HUES6 (cell line): Measurements from ENCODE around the gene FBN2.

Experiments used
- H3K27ac ChIP-seq: 2 replicates; pipeline ENCODE4 v1.7.0; 2013; ENCODE audit warnings: low read depth, mild to moderate bottlenecking, low read length, inconsistent platforms
- H3K27me3 ChIP-seq: 2 replicates; pipeline ENCODE4 v1.6.1; 2013; ENCODE audit warnings: low read length; ENCODE audit not compliant: control insufficient read depth, insufficient read depth
- H3K36me3 ChIP-seq: 2 replicates; pipeline ENCODE4 v1.6.1; 2013; ENCODE audit warnings: low read length; ENCODE audit not compliant: control insufficient read depth, insufficient read depth
- H3K4me1 ChIP-seq: 2 replicates; pipeline ENCODE4 v1.6.1; 2013; ENCODE audit warnings: low read length; ENCODE audit not compliant: control insufficient read depth, insufficient read depth
- H3K4me3 ChIP-seq: 2 replicates; pipeline ENCODE4 v1.5.1; 2013; ENCODE audit warnings: low read depth, low read length
- H3K9ac ChIP-seq: one replicate; pipeline ENCODE4 v1.6.1; 2013; ENCODE audit warnings: mild to moderate bottlenecking, low read length
- H3K9me3 ChIP-seq: 2 replicates; pipeline ENCODE4 v1.6.1; 2013; ENCODE audit warnings: low read depth, low read length; ENCODE audit not compliant: control insufficient read depth, insufficient read depth

Gene FBN2

GRCh38 chr5:128257076-128257475 lies 281.0 kb downstream of the FBN2 start:
- no peaks in the 10 kb centered on the region for H3K4me1 ChIP-seq
- no peak overlapping the region for H3K27ac ChIP-seq
- no peaks in the 10 kb centered on the region for H3K27me3 ChIP-seq
- H3K9me3 ChIP-seq: peaks cover 4% of the 10 kb centered on the region; the same call in 1 of the 2 replicates
- no peak overlapping the region for H3K9ac ChIP-seq
- no peak overlapping the region for H3K4me3 ChIP-seq
- peaks cover 13% of the 10 kb centered on the region for H3K36me3 ChIP-seq

GRCh38 chr5:128254789-128255188 lies 283.3 kb downstream of the FBN2 start:
- H3K27me3 ChIP-seq: no peaks in the 10 kb centered on the region

GRCh38 chr5:128253880-128254279 lies 284.2 kb downstream of the FBN2 start:
- Histone ChIP-seq H3K4me1 (no peaks in the 10 kb centered on the region), H3K27ac (no peak overlapping the region), H3K27me3 (no peaks in the 10 kb centered on the region), H3K4me3 (no peak overlapping the region), H3K9me3 (peaks cover 4% of the 10 kb centered on the region; the same call in 1 of the 2 replicates), H3K36me3 (peaks cover 5% of the 10 kb centered on the region), H3K9ac (no peak overlapping the region)

More at GRCh38 chr5:128254789-128255188, 283.3 kb downstream of the FBN2 start:
- no peaks in the 10 kb centered on the region for H3K4me1 ChIP-seq
- no peak overlapping the region for H3K4me3 ChIP-seq
- peaks cover 4% of the 10 kb centered on the region; the same call in 1 of the 2 replicates for H3K9me3 ChIP-seq
- H3K9ac ChIP-seq: no peak overlapping the region
- H3K27ac ChIP-seq: no peak overlapping the region
- H3K36me3 ChIP-seq: peaks cover 9% of the 10 kb centered on the region

- no peak overlapping the region for H3K4me3 ChIP-seq
- H3K9ac ChIP-seq: no peak overlapping the region
- H3K4me1 ChIP-seq: no peaks in the 10 kb centered on the region
- no peak overlapping the region for H3K27ac ChIP-seq
- H3K9me3 ChIP-seq: peaks cover 4% of the 10 kb centered on the region; the same call in 1 of the 2 replicates
- peaks cover under 1% of the 10 kb centered on the region; the same call in 1 of the 2 replicates for H3K36me3 ChIP-seq
- no peaks in the 10 kb centered on the region for H3K27me3 ChIP-seq
These were observed 284.9 kb downstream of the FBN2 start for GRCh38 chr5:128253161-128253560.

- no peak overlapping the region for H3K27ac ChIP-seq
- no peaks in the 10 kb centered on the region for H3K27me3 ChIP-seq
- H3K36me3 ChIP-seq: no peaks in the 10 kb centered on the region
- no peaks in the 10 kb centered on the region for H3K4me1 ChIP-seq
- H3K4me3 ChIP-seq: no peak overlapping the region
- H3K9ac ChIP-seq: no peak overlapping the region
- peaks cover 4% of the 10 kb centered on the region; the same call in 1 of the 2 replicates for H3K9me3 ChIP-seq
These were observed 285.3 kb downstream of the FBN2 start for GRCh38 chr5:128252756-128253155.

GRCh38 chr5:128252196-128252595 lies 285.8 kb downstream of the FBN2 start:
- H3K27ac ChIP-seq: no peak overlapping the region
- peaks cover 4% of the 10 kb centered on the region; the same call in 1 of the 2 replicates for H3K9me3 ChIP-seq
- H3K27me3 ChIP-seq: no peaks in the 10 kb centered on the region
- no peaks in the 10 kb centered on the region for H3K4me1 ChIP-seq
- H3K36me3 ChIP-seq: no peaks in the 10 kb centered on the region
- no peak overlapping the region for H3K4me3 ChIP-seq
- H3K9ac ChIP-seq: no peak overlapping the region

GRCh38 chr5:128245974-128246373 lies 292.1 kb downstream of the FBN2 start:
- H3K9ac ChIP-seq: no peak overlapping the region
- no peaks in the 10 kb centered on the region for H3K4me1 ChIP-seq
- no peaks in the 10 kb centered on the region for H3K9me3 ChIP-seq
- no peaks in the 10 kb centered on the region for H3K36me3 ChIP-seq
- no peaks in the 10 kb centered on the region for H3K27me3 ChIP-seq
- no peak overlapping the region for H3K4me3 ChIP-seq
- H3K27ac ChIP-seq: no peak overlapping the region

- Histone ChIP-seq H3K36me3 (no peaks in the 10 kb centered on the region), H3K9me3 (no peaks in the 10 kb centered on the region), H3K4me3 (no peak overlapping the region), H3K27me3 (no peaks in the 10 kb centered on the region), H3K27ac (no peak overlapping the region), H3K9ac (no peak overlapping the region), H3K4me1 (no peaks in the 10 kb centered on the region)
These were observed 294.0 kb downstream of the FBN2 start for GRCh38 chr5:128243958-128244582.

GRCh38 chr5:128241051-128241695 lies 296.9 kb downstream of the FBN2 start:
- Histone ChIP-seq H3K36me3 (no peaks in the 10 kb centered on the region), H3K4me1 (no peaks in the 10 kb centered on the region), H3K27me3 (no peaks in the 10 kb centered on the region), H3K4me3 (no peak overlapping the region), H3K27ac (no peak overlapping the region), H3K9me3 (no peaks in the 10 kb centered on the region), H3K9ac (no peak overlapping the region)

GRCh38 chr5:128237546-128237945 lies 300.5 kb downstream of the FBN2 start:
- H3K27ac ChIP-seq: no peak overlapping the region

GRCh38 chr5:128237000-128237399 lies 301.0 kb downstream of the FBN2 start:
- no peak overlapping the region for H3K4me3 ChIP-seq
- no peak overlapping the region for H3K27ac ChIP-seq
- no peaks in the 10 kb centered on the region for H3K9me3 ChIP-seq
- peaks cover 5% of the 10 kb centered on the region; the same call in 1 of the 2 replicates for H3K4me1 ChIP-seq
- no peaks in the 10 kb centered on the region for H3K27me3 ChIP-seq
- no peaks in the 10 kb centered on the region for H3K36me3 ChIP-seq
- H3K9ac ChIP-seq: no peak overlapping the region

More at GRCh38 chr5:128237546-128237945, 300.5 kb downstream of the FBN2 start:
- H3K9me3 ChIP-seq: no peaks in the 10 kb centered on the region
- H3K4me3 ChIP-seq: no peak overlapping the region
- H3K9ac ChIP-seq: no peak overlapping the region
- peaks cover 5% of the 10 kb centered on the region; the same call in 1 of the 2 replicates for H3K4me1 ChIP-seq
- H3K27me3 ChIP-seq: no peaks in the 10 kb centered on the region
- no peaks in the 10 kb centered on the region for H3K36me3 ChIP-seq
